Testis (tissue), 2 donors: ENCODE measurements around the gene ADAMTS12.
"Not testable (repeated sequence)": the region's sequence is repeated elsewhere in the genome, so short reads cannot be mapped to it uniquely, and the experiment has no call there.

ENCODE experiments used
- CTCF ChIP-seq, 3 experiments: fragments of 450-650 bp in 2 of 3; fragments of 200-600 bp in 1 of 3; sonication (generic) in 1 of 3; IDR thresholded peaks; one replicate each; pipeline ENCODE4 v1.5.1; 2016 to 2019; ENCODE audit warnings: antibody characterized with exemption in 3 of 3, mild to moderate bottlenecking in 2 of 3, moderate library complexity in 1 of 3
- POLR2A ChIP-seq: fragments of 450-650 bp; IDR thresholded peaks from one replicate; pipeline ENCODE4 v1.6.1; 2017; ENCODE audit warnings: antibody characterized with exemption, mild to moderate bottlenecking, moderate library complexity

- TF ChIP-seq CTCF (IDR thresholded peaks at IDR 0.05); POLR2A: not testable (repeated sequence)
Observed at GRCh38 chr5:33906248-33906647, 14.5 kb upstream of the ADAMTS12 start.
